Measurements from ENCODE around the gene FUZ. TPM values are rescaled to one million over a fixed set of nuclear protein-coding genes. Genes with fewer than 3 reads are reported as not detected.

FUZ gene
- total and polyA plus RNA-seq, 2 donors (not counting 1 experiment from before 2014, with no cell fraction given) = 30.2 to 31.5 TPM

DNA sequence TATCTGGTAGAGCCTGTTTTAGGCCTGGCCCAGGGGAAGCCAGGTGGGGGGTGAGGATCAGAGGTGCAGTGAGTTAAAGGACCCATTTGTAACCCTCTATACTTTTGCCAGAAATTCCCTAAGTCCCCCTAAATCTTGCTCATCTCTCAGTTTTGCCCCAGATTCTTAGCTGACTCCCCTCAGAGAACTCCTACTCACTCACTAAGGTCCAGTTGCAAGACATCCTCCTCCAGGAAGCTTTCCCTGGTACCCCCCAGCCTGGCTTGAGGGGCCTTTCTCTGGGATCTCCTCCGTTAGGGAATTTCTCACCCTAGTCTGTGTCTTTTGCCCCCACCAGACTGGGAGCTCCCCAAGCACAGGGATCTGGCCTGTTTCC is 51.9 kb downstream of the FUZ start:
- peaks cover 0 to 3% (median 0%) of the 10 kb centered on the region in 4 experiments for H3K27me3 ChIP-seq (replicated peaks in 1 of 4; ENCODE audit: control extremely low read depth in 1 of 4, control insufficient read depth in 3 of 4, insufficient read depth in 4 of 4, low read length in 3 of 4)
- no peak overlapping the region for H3K4me2 ChIP-seq (replicated peaks; ENCODE audit: low read depth, low read length, poor library complexity, severe bottlenecking)
- Mint-ChIP-seq H3K9me3 (ENCODE audit: insufficient read depth) (no peaks in the 10 kb centered on the region), H3K4me1 (peaks cover 5% of the 10 kb centered on the region), H3K4me3 (no peak overlapping the region), H3K27me3 (no peaks in the 10 kb centered on the region), H3K27ac (no peak overlapping the region)
- no peak overlapping the region for H3K27ac ChIP-seq (ENCODE audit: low read length in 2 of 2)
- peak overlapping the region; percentile 38 for H2AFZ ChIP-seq (ENCODE audit: insufficient read depth, low read depth, low read length, poor library complexity, severe bottlenecking)
- WGBS (ENCODE audit: insufficient coverage) = 100% methylated on average over 1 of the region's 1 CpG
- ChIA-PET POLR2A (interaction anchor here (0.6 kb wide), 1 partner anchor 11 kb away, joined by 3 read pairs; no protein-coding TSS in a partner anchor), CTCF (no interaction called here)
- no peak for TF ChIP-seq EZH2 (IDR thresholded peaks at IDR 0.05; ENCODE audit: borderline replicate concordance, insufficient read depth, low read depth, low read length, poor library complexity, severe bottlenecking)
- TF ChIP-seq, protein P1, sequence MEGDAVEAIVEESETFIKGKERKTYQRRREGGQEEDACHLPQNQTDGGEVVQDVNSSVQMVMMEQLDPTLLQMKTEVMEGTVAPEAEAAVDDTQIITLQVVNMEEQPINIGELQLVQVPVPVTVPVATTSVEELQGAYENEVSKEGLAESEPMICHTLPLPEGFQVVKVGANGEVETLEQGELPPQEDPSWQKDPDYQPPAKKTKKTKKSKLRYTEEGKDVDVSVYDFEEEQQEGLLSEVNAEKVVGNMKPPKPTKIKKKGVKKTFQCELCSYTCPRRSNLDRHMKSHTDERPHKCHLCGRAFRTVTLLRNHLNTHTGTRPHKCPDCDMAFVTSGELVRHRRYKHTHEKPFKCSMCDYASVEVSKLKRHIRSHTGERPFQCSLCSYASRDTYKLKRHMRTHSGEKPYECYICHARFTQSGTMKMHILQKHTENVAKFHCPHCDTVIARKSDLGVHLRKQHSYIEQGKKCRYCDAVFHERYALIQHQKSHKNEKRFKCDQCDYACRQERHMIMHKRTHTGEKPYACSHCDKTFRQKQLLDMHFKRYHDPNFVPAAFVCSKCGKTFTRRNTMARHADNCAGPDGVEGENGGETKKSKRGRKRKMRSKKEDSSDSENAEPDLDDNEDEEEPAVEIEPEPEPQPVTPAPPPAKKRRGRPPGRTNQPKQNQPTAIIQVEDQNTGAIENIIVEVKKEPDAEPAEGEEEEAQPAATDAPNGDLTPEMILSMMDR (IDR thresholded peaks at IDR 0.05) = no peak
- H3K79me2 ChIP-seq (ENCODE audit: control insufficient read depth, insufficient read depth, low read length) = no peaks in the 10 kb centered on the region
- DNase-seq (no peak), ATAC-seq (ENCODE audit: low read depth) (no peak)
- peaks cover 3 to 8% of the 10 kb centered on the region in 2 donors for H3K4me1 ChIP-seq (ENCODE audit: control insufficient read depth in 2 of 2, insufficient read depth in 2 of 2, low read length in 2 of 2)
- H3K36me3 ChIP-seq (replicated peaks in 1 of 2; ENCODE audit: control extremely low read depth in 1 of 2, control insufficient read depth in 1 of 2, extremely low read depth in 1 of 2, insufficient read depth in 2 of 2, low read length in 1 of 2) = no peaks in the 10 kb centered on the region
- no peaks in the 10 kb centered on the region for H4K20me1 ChIP-seq (ENCODE audit: control insufficient read depth, insufficient read depth, low read length, poor library complexity, severe bottlenecking)
- intact Hi-C loops (cut with micrococcal nuclease) = no loop called here
- peaks cover 0 to 8% (median 0%) of the 10 kb centered on the region in 3 donors for H3K9me3 ChIP-seq (ENCODE audit: control extremely low read depth in 1 of 3, control insufficient read depth in 2 of 3, insufficient read depth in 1 of 3, low read length in 2 of 3)
- no peak overlapping the region for H3K9ac ChIP-seq (ENCODE audit: low read length)
- no peak overlapping the region for H3K4me3 ChIP-seq (ENCODE audit: control extremely low read depth in 1 of 5, extremely low read depth in 1 of 5, insufficient read depth in 1 of 5, low read depth in 2 of 5, low read length in 4 of 5)

DNA sequence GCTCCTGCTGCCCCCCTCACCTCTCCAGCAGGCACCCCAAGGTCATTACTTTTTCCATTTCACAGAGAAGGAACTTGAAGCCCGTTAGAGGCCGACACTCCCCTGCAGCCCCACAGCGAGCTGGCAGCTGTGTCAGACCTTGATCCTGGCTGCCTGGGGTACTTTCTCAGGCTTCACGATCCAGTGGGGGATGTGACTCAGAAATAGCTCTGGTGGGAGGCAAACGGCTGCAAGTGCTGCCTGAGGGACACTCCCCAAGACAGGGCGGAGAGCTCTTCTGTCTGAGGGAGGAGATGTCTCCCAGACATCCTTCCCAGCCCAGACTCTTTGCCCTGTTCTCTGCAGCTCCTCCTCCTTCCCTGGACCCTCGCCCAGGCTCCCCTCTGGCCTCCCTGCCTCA is 54.8 kb downstream of the FUZ start:
- ATAC-seq (ENCODE audit: low read depth) (no peak), DNase-seq (no peak)
- Histone ChIP-seq H2AFZ (ENCODE audit: insufficient read depth, low read depth, low read length, poor library complexity, severe bottlenecking) (no peak overlapping the region), H3K79me2 (ENCODE audit: control insufficient read depth, insufficient read depth, low read length) (no peaks in the 10 kb centered on the region), H4K20me1 (ENCODE audit: control insufficient read depth, insufficient read depth, low read length, poor library complexity, severe bottlenecking) (no peaks in the 10 kb centered on the region), H3K27me3 (replicated peaks in 1 of 4; ENCODE audit: control extremely low read depth in 1 of 4, control insufficient read depth in 3 of 4, insufficient read depth in 4 of 4, low read length in 3 of 4) (peaks cover 0 to 3% (median 0%) of the 10 kb centered on the region in 4 experiments), H3K4me2 (replicated peaks; ENCODE audit: low read depth, low read length, poor library complexity, severe bottlenecking) (no peak overlapping the region), H3K36me3 (replicated peaks in 1 of 2; ENCODE audit: control extremely low read depth in 1 of 2, control insufficient read depth in 1 of 2, extremely low read depth in 1 of 2, insufficient read depth in 2 of 2, low read length in 1 of 2) (no peaks in the 10 kb centered on the region), H3K9me3 (ENCODE audit: control extremely low read depth in 1 of 3, control insufficient read depth in 2 of 3, insufficient read depth in 1 of 3, low read length in 2 of 3) (peaks cover 0 to 20% (median 1%) of the 10 kb centered on the region in 3 donors), H3K4me1 (ENCODE audit: control insufficient read depth in 2 of 2, insufficient read depth in 2 of 2, low read length in 2 of 2) (no peaks in the 10 kb centered on the region), H3K4me3 (ENCODE audit: control extremely low read depth in 1 of 5, extremely low read depth in 1 of 5, insufficient read depth in 1 of 5, low read depth in 2 of 5, low read length in 4 of 5) (no peak overlapping the region), H3K27ac (ENCODE audit: low read length in 2 of 2) (no peak overlapping the region), H3K9ac (ENCODE audit: low read length) (no peak overlapping the region)
- no peaks in the 10 kb centered on the region for H3K27me3 Mint-ChIP-seq
- no peaks in the 10 kb centered on the region for H3K9me3 Mint-ChIP-seq (ENCODE audit: insufficient read depth)
- ChIA-PET CTCF (interaction anchor here (0.6 kb wide), 1 partner anchor 153 kb away, joined by 3 read pairs; no protein-coding TSS in a partner anchor), POLR2A (no interaction called here)
- no peak overlapping the region for H3K4me3 Mint-ChIP-seq
- H3K27ac Mint-ChIP-seq = no peak overlapping the region
- TF ChIP-seq, protein P1 (IDR thresholded peaks at IDR 0.05) = no peak
- TF ChIP-seq EZH2 (IDR thresholded peaks at IDR 0.05; ENCODE audit: borderline replicate concordance, insufficient read depth, low read depth, low read length, poor library complexity, severe bottlenecking) = no peak
- H3K4me1 Mint-ChIP-seq = no peaks in the 10 kb centered on the region
- 88% methylated on average over 6 of the region's 7 CpGs for WGBS (ENCODE audit: insufficient coverage)
- intact Hi-C loops (cut with micrococcal nuclease) = no loop called here

Small RNA genes within 50 kb of the gene (small RNA-seq; reads per million reads assigned to genes)
- gene MIR4749 (ENCODE audit: insufficient read length, low read depth, low replicate concordance) (not detected), gene MIR6799 (ENCODE audit: insufficient read length, low read depth, low replicate concordance) (not detected), gene RNU6-841P (ENCODE audit: insufficient read length, low read depth, low replicate concordance) (not detected)

Other genes with a start within 250 kb of the FUZ start
- 55.5 and 65.2 TPM in 2 replicates for gene NOSIP, start 232.7 kb downstream of the FUZ start, total RNA-seq
- 110 and 135 TPM in 2 replicates for gene NOSIP, start 232.7 kb downstream of the FUZ start, polyA plus RNA-seq
- 3.0 and 4.4 TPM in 2 replicates for gene PRRG2, start 232.0 kb downstream of the FUZ start, total RNA-seq
- 1.1 TPM in 2 replicates for gene PRRG2, start 232.0 kb downstream of the FUZ start, polyA plus RNA-seq
- 70.7 and 72.3 TPM in 2 replicates for gene PRR12, start 222.1 kb downstream of the FUZ start, total RNA-seq
- 5.2 and 8.4 TPM in 2 replicates for gene PRR12, start 222.1 kb downstream of the FUZ start, polyA plus RNA-seq
- gene RRAS, start 173.1 kb downstream of the FUZ start, total RNA-seq = 5.6 and 6.3 TPM in 2 replicates
- gene RRAS, start 173.1 kb downstream of the FUZ start, polyA plus RNA-seq = 12.3 and 21.0 TPM in 2 replicates
- gene SCAF1, start 171.1 kb downstream of the FUZ start, total RNA-seq = 64.3 and 68.3 TPM in 2 replicates
- 17.1 and 20.2 TPM in 2 replicates for gene SCAF1, start 171.1 kb downstream of the FUZ start, polyA plus RNA-seq
- gene IRF3, start 147.4 kb downstream of the FUZ start, total RNA-seq = 233 and 251 TPM in 2 replicates
- 237 and 262 TPM in 2 replicates for gene IRF3, start 147.4 kb downstream of the FUZ start, polyA plus RNA-seq
- 17.3 and 22.1 TPM in 2 replicates for gene BCL2L12, start 147.4 kb downstream of the FUZ start, total RNA-seq
- 13.0 and 19.9 TPM in 2 replicates for gene BCL2L12, start 147.4 kb downstream of the FUZ start, polyA plus RNA-seq
- gene PRMT1, start 136.0 kb downstream of the FUZ start, total RNA-seq = 175 TPM in 2 replicates
- 255 and 310 TPM in 2 replicates for gene PRMT1, start 136.0 kb downstream of the FUZ start, polyA plus RNA-seq
- 5.6 and 8.8 TPM in 2 replicates for gene ADM5, start 123.7 kb downstream of the FUZ start, total RNA-seq
- 8.4 and 15.3 TPM in 2 replicates for gene ADM5, start 123.7 kb downstream of the FUZ start, polyA plus RNA-seq
- gene CPT1C, start 122.2 kb downstream of the FUZ start, total RNA-seq = 1.7 TPM in 1 of 2 replicates, not detected in the other
- 0.19 and 0.30 TPM in 2 replicates for gene CPT1C, start 122.2 kb downstream of the FUZ start, polyA plus RNA-seq
- gene TSKS, start 50.0 kb downstream of the FUZ start, total RNA-seq = 0.15 and 0.56 TPM in 2 replicates
- 0.18 and 1.4 TPM in 2 replicates for gene TSKS, start 50.0 kb downstream of the FUZ start, polyA plus RNA-seq
- 56.9 and 62.4 TPM in 2 replicates for gene AP2A1, start 46.3 kb downstream of the FUZ start, total RNA-seq
- 48.4 and 49.2 TPM in 2 replicates for gene AP2A1, start 46.3 kb downstream of the FUZ start, polyA plus RNA-seq
- 123 and 126 TPM in 2 replicates for gene MED25, start 5.0 kb upstream of the FUZ start, total RNA-seq
- 83.0 and 93.0 TPM in 2 replicates for gene MED25, start 5.0 kb upstream of the FUZ start, polyA plus RNA-seq
- 225 and 230 TPM in 2 replicates for gene PTOV1, start 37.9 kb upstream of the FUZ start, total RNA-seq
- gene PTOV1, start 37.9 kb upstream of the FUZ start, polyA plus RNA-seq = 144 and 171 TPM in 2 replicates
- gene PNKP, start 54.3 kb upstream of the FUZ start, total RNA-seq = 273 and 274 TPM in 2 replicates
- gene PNKP, start 54.3 kb upstream of the FUZ start, polyA plus RNA-seq = 173 and 179 TPM in 2 replicates
- gene AKT1S1, start 64.1 kb upstream of the FUZ start, total RNA-seq = 23.0 and 25.2 TPM in 2 replicates
- gene AKT1S1, start 64.1 kb upstream of the FUZ start, polyA plus RNA-seq = 15.9 and 16.6 TPM in 2 replicates
- gene TBC1D17, start 64.4 kb upstream of the FUZ start, total RNA-seq = 94.3 and 98.7 TPM in 2 replicates
- gene TBC1D17, start 64.4 kb upstream of the FUZ start, polyA plus RNA-seq = 85.7 and 89.0 TPM in 2 replicates
- gene IL4I1, start 83.6 kb upstream of the FUZ start, total RNA-seq = 3.1 and 3.9 TPM in 2 replicates
- 0.48 and 0.71 TPM in 2 replicates for gene IL4I1, start 83.6 kb upstream of the FUZ start, polyA plus RNA-seq
- gene ATF5, start 115.9 kb upstream of the FUZ start, total RNA-seq = 37.6 and 38.5 TPM in 2 replicates
- 9.0 and 16.0 TPM in 2 replicates for gene ATF5, start 115.9 kb upstream of the FUZ start, polyA plus RNA-seq
- 75.7 and 81.7 TPM in 2 replicates for gene NUP62, start 116.2 kb upstream of the FUZ start, total RNA-seq
- 14.9 and 25.2 TPM in 2 replicates for gene NUP62, start 116.2 kb upstream of the FUZ start, polyA plus RNA-seq
- gene SIGLEC11, start 147.9 kb upstream of the FUZ start, total RNA-seq = not detected in 2 replicates
- gene SIGLEC11, start 147.9 kb upstream of the FUZ start, polyA plus RNA-seq = 0.09 and 0.10 TPM in 2 replicates
- gene VRK3, start 212.1 kb upstream of the FUZ start, total RNA-seq = 112 and 123 TPM in 2 replicates
- gene VRK3, start 212.1 kb upstream of the FUZ start, polyA plus RNA-seq = 44.1 and 58.5 TPM in 2 replicates
- gene ZNF473, start 212.7 kb upstream of the FUZ start, total RNA-seq = 9.8 and 13.8 TPM in 2 replicates
- 5.1 and 5.5 TPM in 2 replicates for gene ZNF473, start 212.7 kb upstream of the FUZ start, polyA plus RNA-seq